ENCODE data around the gene RPL5. TPM values are rescaled to one million over a fixed set of nuclear protein-coding genes. Genes with fewer than 3 reads are reported as not detected.

RPL5 gene
- total and polyA plus RNA-seq, 2 of the 4 experiments (the other 2 are of a cell fraction), result 1,406 to 1,679 TPM

DNA sequence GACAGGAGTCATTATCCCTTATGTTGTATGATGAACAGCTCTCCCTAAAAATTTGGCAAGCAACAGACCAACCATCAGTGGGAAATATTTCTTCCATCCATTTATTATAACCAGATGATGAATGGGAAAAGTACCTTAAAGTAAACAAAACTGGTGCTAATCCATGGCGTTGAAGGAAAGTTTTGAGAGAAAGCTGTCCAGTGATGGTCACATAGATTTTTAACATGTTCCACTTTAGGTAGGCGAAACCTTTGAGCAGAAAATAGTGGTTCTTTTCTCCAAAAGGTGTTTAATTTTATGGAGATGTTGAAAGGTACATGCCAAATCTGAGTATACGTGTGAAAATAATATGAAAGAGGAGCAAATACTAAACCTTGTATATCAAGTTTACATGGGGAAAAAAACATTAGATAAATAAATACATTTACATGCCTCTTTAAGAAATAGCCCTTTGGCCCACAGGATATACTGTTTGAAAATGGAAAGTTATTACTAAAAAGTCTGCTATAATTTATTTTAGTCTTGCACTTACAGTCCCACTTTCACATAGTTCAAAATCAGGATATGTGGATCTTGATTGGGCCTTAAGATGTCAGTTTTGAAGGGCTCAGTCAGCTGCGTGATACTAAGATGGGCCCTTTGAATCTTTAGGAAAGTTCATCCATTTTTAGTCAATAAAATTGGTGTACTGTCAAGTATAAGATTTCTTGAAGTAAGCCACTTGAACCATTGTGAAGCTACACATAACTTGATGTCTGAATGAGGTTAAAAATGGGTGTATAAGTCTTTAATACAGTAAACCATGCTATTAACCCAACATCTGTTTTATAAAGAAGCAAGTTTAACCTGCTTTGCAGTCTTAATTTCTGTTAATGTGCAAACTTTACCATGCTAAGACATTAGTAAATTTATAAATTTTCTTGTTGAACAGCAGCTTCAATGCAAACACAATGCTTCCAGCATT, 10.5 kb downstream of the RPL5 start:
- H2BK20ac ChIP-seq (ENCODE audit: low read depth, low read length), result no peak overlapping the region
- ChIA-PET CTCF (interaction anchor here (1.1 kb wide), 1 partner anchor 152 kb away, joined by 3 read pairs; no protein-coding TSS in a partner anchor), POLR2A (ENCODE audit: unreplicated experiment) (interaction anchor here (0.6 kb wide), 1 partner anchor 1560 kb away, joined by 3 read pairs; no protein-coding TSS in a partner anchor)
- H4K91ac ChIP-seq (ENCODE audit: insufficient read depth, low read depth, low read length), result no peak overlapping the region
- no peak for ATAC-seq (ENCODE audit: low read depth)
- H3K14ac ChIP-seq (replicated peaks; ENCODE audit: low read depth, low read length), result no peak overlapping the region
- H3K56ac ChIP-seq (ENCODE audit: extremely low read depth, insufficient read depth, low read length), result no peak overlapping the region
- no peaks in the 10 kb centered on the region for H3K27me3 ChIP-seq (ENCODE audit: control insufficient read depth, insufficient read depth, low read length)
- BruUV-seq (replicated peaks), result no TSS peak
- WGBS, 2 experiments (ENCODE audit: extremely low coverage in 2 of 2, insufficient read length in 1 of 2), result no CpG with 5 or more reads among the region's 4 CpGs
- H3K9me3 ChIP-seq (ENCODE audit: control insufficient read depth, insufficient read depth, low read length), result no peaks in the 10 kb centered on the region
- H3K36me3 ChIP-seq (ENCODE audit: control insufficient read depth, insufficient read depth, low read length), result peaks cover 40% of the 10 kb centered on the region
- H4K5ac ChIP-seq (ENCODE audit: low read depth, low read length), result no peak overlapping the region
- no peak overlapping the region for H3K23ac ChIP-seq (ENCODE audit: low read depth, low read length)
- H3K4me2 ChIP-seq (ENCODE audit: low read depth, low read length), result no peak overlapping the region
- TF ChIP-seq RFX5 (IDR thresholded peaks at IDR 0.05; ENCODE audit: low read depth, low read length) (no peak), CEBPB (IDR thresholded peaks at IDR 0.05; ENCODE audit: low read depth, low read length) (no peak), RAD21 (IDR thresholded peaks at IDR 0.05; ENCODE audit: low read length) (no peak), RCOR1 (IDR thresholded peaks at IDR 0.05; ENCODE audit: insufficient replicate concordance, low read length) (no peak), POLR2A (IDR thresholded peaks at IDR 0.05; ENCODE audit: low read depth, low read length) (no peak), MAFK (IDR thresholded peaks at IDR 0.05; ENCODE audit: low read depth, low read length) (no peak), NFE2L2 (IDR thresholded peaks at IDR 0.05; ENCODE audit: low read depth, low read length) (no peak), MXI1 (IDR thresholded peaks at IDR 0.05; ENCODE audit: borderline replicate concordance, low read depth, low read length) (no peak)
- TF ChIP-seq, protein P1, sequence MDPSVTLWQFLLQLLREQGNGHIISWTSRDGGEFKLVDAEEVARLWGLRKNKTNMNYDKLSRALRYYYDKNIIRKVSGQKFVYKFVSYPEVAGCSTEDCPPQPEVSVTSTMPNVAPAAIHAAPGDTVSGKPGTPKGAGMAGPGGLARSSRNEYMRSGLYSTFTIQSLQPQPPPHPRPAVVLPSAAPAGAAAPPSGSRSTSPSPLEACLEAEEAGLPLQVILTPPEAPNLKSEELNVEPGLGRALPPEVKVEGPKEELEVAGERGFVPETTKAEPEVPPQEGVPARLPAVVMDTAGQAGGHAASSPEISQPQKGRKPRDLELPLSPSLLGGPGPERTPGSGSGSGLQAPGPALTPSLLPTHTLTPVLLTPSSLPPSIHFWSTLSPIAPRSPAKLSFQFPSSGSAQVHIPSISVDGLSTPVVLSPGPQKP (IDR thresholded peaks at IDR 0.05; ENCODE audit: borderline replicate concordance, low read depth, low read length), result no peak
- TF ChIP-seq, protein P2, sequence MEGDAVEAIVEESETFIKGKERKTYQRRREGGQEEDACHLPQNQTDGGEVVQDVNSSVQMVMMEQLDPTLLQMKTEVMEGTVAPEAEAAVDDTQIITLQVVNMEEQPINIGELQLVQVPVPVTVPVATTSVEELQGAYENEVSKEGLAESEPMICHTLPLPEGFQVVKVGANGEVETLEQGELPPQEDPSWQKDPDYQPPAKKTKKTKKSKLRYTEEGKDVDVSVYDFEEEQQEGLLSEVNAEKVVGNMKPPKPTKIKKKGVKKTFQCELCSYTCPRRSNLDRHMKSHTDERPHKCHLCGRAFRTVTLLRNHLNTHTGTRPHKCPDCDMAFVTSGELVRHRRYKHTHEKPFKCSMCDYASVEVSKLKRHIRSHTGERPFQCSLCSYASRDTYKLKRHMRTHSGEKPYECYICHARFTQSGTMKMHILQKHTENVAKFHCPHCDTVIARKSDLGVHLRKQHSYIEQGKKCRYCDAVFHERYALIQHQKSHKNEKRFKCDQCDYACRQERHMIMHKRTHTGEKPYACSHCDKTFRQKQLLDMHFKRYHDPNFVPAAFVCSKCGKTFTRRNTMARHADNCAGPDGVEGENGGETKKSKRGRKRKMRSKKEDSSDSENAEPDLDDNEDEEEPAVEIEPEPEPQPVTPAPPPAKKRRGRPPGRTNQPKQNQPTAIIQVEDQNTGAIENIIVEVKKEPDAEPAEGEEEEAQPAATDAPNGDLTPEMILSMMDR (conservative IDR thresholded peaks at IDR 0.05; ENCODE audit: low read depth, low read length), result no peak
- H2BK120ac ChIP-seq (ENCODE audit: low read depth, low read length), result no peak overlapping the region
- H2AK9ac ChIP-seq (replicated peaks; ENCODE audit: low read depth, low read length, poor library complexity), result no peak overlapping the region
- no peak overlapping the region for H3K9ac ChIP-seq (ENCODE audit: low read depth, low read length)
- H3K18ac ChIP-seq (ENCODE audit: low read depth, low read length), result no peak overlapping the region
- H4K20me1 ChIP-seq (ENCODE audit: insufficient read depth, low read length), result peaks cover 50% of the 10 kb centered on the region
- no peak overlapping the region for H2AK5ac ChIP-seq (ENCODE audit: low read depth, low read length)
- intact Hi-C loops (cut with micrococcal nuclease), result no loop called here
- H3K79me1 ChIP-seq (ENCODE audit: low read depth in 1 of 2, low read length in 2 of 2), result peaks cover 15 to 38% of the 10 kb centered on the region in 2 experiments
- H3K4ac ChIP-seq (ENCODE audit: low read depth, low read length), result no peak overlapping the region
- H3K4me3 ChIP-seq (ENCODE audit: insufficient read depth, low read depth, low read length), result no peak overlapping the region
- no peak overlapping the region for H2AFZ ChIP-seq (replicated peaks; ENCODE audit: low read length, poor library complexity)
- in situ Hi-C loops (cut with MboI; ENCODE audit: low sequenced_read_pairs), result no loop called here
- no peak for DNase-seq
- no peak overlapping the region for H2BK15ac ChIP-seq (ENCODE audit: low read depth, low read length)
- no peak overlapping the region for H2BK5ac ChIP-seq (ENCODE audit: low read depth, low read length, poor library complexity, severe bottlenecking)
- H3K27ac ChIP-seq (ENCODE audit: insufficient read depth, low read length), result no peak overlapping the region
- no peaks in the 10 kb centered on the region for H3K9me1 ChIP-seq (ENCODE audit: insufficient read depth, low read length)
- no peak overlapping the region for H4K8ac ChIP-seq (ENCODE audit: low read depth in 2 of 2, low read length in 2 of 2)
- dilution Hi-C loops (cut with HindIII; ENCODE audit: low sequenced_read_pairs, unreplicated experiment), result no loop called here
- 0 out of 2 replicates have a peak, but pooled peaks cover 2% of the 10 kb centered on the region for H3K4me1 ChIP-seq (ENCODE audit: control insufficient read depth, insufficient read depth, low read length)

Data from IMR-90 (cell line).